ENCODE data around the gene NPTX2. TPM values are rescaled to one million over a fixed set of nuclear protein-coding genes. Genes with fewer than 3 reads are reported as not detected.

The NPTX2 gene
- total RNA-seq, 2 experiments from 2014 or later, result not detected

DNA sequence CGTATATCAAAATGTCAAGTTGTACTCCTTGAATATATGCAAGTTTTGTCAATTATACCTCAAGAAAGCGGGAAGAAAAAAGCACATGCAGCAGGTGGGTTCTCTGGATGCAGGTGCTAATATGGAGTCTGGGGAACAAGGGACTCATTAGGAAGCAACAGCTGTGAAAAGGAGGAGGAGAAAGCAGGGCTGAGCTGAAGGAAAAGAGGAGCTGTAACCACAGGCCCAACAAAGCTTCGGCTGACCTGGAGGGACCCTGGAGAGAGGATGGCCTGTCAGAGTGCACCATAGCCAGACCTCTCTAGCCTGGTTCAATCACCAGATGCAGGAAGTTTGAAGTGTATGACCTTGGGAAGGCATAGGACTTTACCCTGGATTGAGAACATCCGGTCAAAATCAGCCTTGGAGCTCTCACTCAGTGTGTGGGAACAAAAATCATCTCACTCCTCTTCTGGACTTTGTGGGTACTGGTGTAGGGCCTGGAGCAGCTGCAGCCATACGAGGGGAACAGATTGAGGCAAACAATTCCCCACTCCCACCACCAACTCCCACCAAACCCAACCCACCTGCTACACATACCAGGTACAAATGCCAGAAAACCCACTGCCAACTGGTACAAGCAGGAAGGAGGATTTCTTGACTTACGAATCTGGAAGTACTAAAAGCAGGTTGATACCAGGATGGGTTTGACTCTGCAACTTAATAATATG is 36.7 kb downstream of the NPTX2 start:
- peaks cover 2% of the 10 kb centered on the region for H3K9me3 Mint-ChIP-seq
- no peaks in the 10 kb centered on the region for H3K4me1 Mint-ChIP-seq
- no peak overlapping the region for H3K4me3 Mint-ChIP-seq
- POLR2A ChIA-PET, result no interaction called here
- no peaks in the 10 kb centered on the region for H3K27me3 Mint-ChIP-seq
- DNase-seq (no peak), ATAC-seq (ENCODE audit: low read depth) (no peak)
- H3K27ac Mint-ChIP-seq, result no peak overlapping the region
- H3K36me3 Mint-ChIP-seq, result no peaks in the 10 kb centered on the region

DNA sequence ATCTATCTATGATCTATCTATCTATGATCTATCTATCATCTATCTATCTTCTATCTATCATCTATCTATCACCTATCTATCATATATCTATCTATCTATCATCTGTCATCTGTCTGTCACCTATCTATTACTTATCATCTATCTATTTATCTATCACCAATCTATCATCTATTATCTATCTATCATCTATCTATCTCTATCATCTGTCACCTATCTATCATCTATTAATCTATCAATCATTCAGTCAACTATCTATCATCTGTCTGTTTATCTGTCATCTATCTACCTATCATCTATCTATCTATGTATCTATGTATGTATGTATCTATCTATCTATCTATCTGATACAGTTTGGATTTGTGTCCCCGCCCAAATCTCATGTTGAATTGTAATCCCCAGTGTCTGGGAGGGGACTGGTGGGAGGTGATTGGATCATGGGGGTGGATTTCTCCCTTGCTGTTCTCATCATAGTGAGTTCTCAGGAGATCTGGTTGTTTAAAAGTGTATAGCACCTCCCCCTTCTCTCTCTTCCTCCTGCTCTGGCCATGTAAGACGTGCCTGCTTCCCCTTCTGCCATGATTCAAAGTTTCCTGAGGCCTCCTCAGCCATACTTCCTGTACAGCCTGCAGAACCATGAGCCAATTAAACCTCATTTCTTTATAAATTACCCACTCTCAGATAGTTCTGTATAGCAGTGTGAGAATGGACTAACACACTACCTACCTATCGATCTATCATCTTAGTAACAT is 37.6 kb downstream of the NPTX2 start:
- Mint-ChIP-seq H3K4me3 (no peak overlapping the region), H3K4me1 (no peaks in the 10 kb centered on the region), H3K27ac (no peak overlapping the region), H3K9me3 (peaks cover 2% of the 10 kb centered on the region), H3K27me3 (no peaks in the 10 kb centered on the region), H3K36me3 (no peaks in the 10 kb centered on the region)
- no peak for ATAC-seq (ENCODE audit: low read depth)
- no peak for DNase-seq
- POLR2A ChIA-PET, result no interaction called here

DNA sequence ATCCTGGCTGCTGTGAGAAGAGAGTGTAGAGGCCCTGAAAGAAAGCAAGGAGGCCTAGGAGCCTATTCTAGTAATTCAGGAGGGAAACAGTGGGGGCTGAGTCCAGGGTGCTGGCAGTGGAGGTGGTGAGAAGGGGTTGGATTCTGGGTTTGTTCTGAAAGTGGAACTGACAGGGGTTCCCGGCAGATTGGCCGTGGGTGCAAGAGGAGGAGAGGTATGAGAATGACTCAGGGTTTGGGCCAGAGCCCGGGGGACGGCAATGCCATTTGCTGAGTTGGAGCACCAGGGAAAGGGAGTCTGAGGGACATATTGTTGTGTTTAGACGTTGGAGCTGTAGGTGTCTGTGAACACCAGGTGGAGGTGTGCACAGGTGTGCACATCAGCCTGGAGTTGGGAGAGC is 38.5 kb downstream of the NPTX2 start:
- Mint-ChIP-seq H3K9me3 (peaks cover 2% of the 10 kb centered on the region), H3K4me1 (no peaks in the 10 kb centered on the region), H3K36me3 (no peaks in the 10 kb centered on the region), H3K4me3 (no peak overlapping the region), H3K27ac (no peak overlapping the region), H3K27me3 (no peaks in the 10 kb centered on the region)
- no peak for ATAC-seq (ENCODE audit: low read depth)
- POLR2A ChIA-PET, result no interaction called here
- no peak for DNase-seq

DNA sequence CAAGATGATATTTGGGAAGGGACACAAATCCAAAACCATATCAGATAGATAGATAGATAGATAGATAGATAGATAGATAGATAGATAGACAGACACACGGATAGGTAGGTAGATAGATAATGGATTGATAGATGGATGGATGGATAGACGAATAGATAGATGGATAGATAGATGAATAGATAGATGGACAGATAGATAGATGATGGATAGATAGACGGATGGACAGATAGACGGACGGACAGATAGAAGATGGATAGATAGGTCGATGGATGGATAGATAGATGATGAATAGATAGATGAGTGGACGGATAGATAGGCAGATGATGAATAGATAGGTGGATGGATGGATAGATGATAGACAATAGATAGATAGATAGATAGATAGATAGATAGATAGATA is 39.8 kb downstream of the NPTX2 start:
- ATAC-seq (ENCODE audit: low read depth) (no peak), DNase-seq (no peak)
- POLR2A ChIA-PET, result no interaction called here
- H3K9me3 Mint-ChIP-seq, result peaks cover 2% of the 10 kb centered on the region
- no peak overlapping the region for H3K27ac Mint-ChIP-seq
- no peaks in the 10 kb centered on the region for H3K27me3 Mint-ChIP-seq
- no peaks in the 10 kb centered on the region for H3K36me3 Mint-ChIP-seq
- H3K4me3 Mint-ChIP-seq, result no peak overlapping the region
- no peaks in the 10 kb centered on the region for H3K4me1 Mint-ChIP-seq

DNA sequence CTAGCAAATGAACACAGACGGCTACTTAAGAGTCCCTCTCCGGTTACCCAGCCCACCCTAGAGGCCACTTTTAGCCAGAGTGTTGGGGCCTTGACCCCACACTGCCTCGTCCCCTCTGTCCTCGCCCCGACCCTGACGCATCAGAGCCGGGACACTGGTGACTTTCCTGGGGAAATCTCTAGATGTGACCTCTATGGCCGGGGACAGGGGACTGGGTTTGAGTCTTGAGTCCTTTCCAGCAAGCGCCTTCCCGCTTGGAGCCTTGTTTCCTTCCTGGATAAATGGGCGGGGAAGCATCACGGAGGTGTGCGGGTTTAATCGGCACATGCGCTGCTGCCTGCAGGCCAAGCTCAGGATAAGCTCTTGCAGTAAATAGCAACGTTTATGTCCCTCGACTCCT is 40.7 kb downstream of the NPTX2 start:
- Mint-ChIP-seq H3K36me3 (no peaks in the 10 kb centered on the region), H3K4me1 (no peaks in the 10 kb centered on the region), H3K27me3 (no peaks in the 10 kb centered on the region), H3K9me3 (peaks cover 2% of the 10 kb centered on the region), H3K27ac (no peak overlapping the region), H3K4me3 (no peak overlapping the region)
- DNase-seq, result no peak
- POLR2A ChIA-PET, result no interaction called here
- ATAC-seq (ENCODE audit: low read depth), result no peak

DNA sequence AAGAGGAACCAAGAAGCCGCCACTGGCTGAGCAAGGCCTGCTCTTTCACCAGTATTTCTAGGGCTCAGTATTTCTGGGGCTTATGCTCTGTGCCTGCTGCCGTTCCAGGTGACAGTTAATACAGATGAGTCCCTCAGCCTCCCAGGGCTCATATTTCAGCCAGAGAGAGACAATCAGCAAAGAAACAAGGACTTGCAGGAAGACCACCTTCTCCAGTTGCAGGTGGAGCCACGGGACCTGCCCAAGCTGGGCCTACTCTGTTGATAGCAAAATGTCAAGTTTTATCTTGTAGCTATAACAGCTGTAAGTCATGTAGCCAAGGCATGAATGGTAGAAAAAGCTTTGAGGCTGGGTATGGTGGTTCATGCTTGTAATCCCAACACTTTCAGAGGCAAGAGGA is 42.7 kb downstream of the NPTX2 start:
- Mint-ChIP-seq H3K4me3 (no peak overlapping the region), H3K27me3 (no peaks in the 10 kb centered on the region), H3K36me3 (no peaks in the 10 kb centered on the region), H3K4me1 (no peaks in the 10 kb centered on the region), H3K9me3 (peaks cover 2% of the 10 kb centered on the region), H3K27ac (no peak overlapping the region)
- no peak for DNase-seq
- ATAC-seq (ENCODE audit: low read depth), result no peak
- POLR2A ChIA-PET, result no interaction called here

DNA sequence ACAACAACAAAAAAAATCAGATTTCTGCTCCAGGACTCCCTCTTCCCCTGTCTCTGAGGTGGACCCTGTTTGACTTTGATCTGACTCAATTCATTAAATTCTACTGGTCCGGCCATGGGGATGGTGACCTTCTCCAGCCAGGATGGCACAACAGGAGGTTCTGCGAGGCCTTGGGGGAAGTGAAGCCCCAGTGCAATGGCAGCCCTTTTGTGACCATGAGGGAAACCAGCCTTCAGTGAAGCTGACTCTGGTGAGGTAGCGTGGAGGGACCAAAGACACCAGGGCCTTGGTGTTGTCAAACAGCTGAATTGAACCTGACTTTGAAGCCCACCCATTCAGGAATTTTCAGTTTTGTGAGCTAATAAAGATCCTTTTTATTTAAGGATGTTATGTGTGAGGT is 44.5 kb downstream of the NPTX2 start:
- Mint-ChIP-seq H3K27ac (no peak overlapping the region), H3K4me1 (no peaks in the 10 kb centered on the region), H3K9me3 (peaks cover 2% of the 10 kb centered on the region), H3K4me3 (no peak overlapping the region), H3K27me3 (no peaks in the 10 kb centered on the region), H3K36me3 (no peaks in the 10 kb centered on the region)
- DNase-seq (no peak), ATAC-seq (ENCODE audit: low read depth) (no peak)
- POLR2A ChIA-PET, result no interaction called here

GRCh38 chr7:98662289-98662688 is 45.2 kb downstream of the NPTX2 start:
- H3K9me3 Mint-ChIP-seq, result peaks cover 2% of the 10 kb centered on the region
- H3K4me3 Mint-ChIP-seq, result no peak overlapping the region
- H3K36me3 Mint-ChIP-seq, result no peaks in the 10 kb centered on the region
- H3K4me1 Mint-ChIP-seq, result no peaks in the 10 kb centered on the region
- H3K27ac Mint-ChIP-seq, result no peak overlapping the region
- no peak for ATAC-seq (ENCODE audit: low read depth)
- H3K27me3 Mint-ChIP-seq, result no peaks in the 10 kb centered on the region
- POLR2A ChIA-PET, result no interaction called here
- DNase-seq, result no peak

DNA sequence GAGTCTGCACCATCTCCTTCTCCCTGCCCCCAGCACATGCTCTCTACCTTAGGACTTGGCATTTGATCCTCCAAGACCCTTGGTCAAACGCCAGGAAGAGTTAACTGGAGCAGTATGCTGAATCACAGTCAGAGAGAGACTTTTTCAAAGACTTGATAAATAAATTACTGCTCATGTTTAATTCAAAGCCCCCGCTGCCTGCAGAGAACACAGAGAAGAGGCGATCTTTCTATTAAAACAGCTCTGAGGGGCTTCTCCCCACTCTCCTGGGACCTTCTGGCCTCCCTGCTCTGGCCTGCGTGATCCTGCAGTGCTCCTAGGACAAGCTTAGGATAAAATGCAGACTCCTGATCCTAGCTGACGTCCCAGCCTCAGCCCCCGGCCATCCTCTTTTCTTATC is 47.8 kb downstream of the NPTX2 start:
- POLR2A ChIA-PET, result no interaction called here
- Mint-ChIP-seq H3K4me1 (no peaks in the 10 kb centered on the region), H3K9me3 (no peaks in the 10 kb centered on the region), H3K36me3 (no peaks in the 10 kb centered on the region), H3K27ac (no peak overlapping the region), H3K27me3 (no peaks in the 10 kb centered on the region), H3K4me3 (no peak overlapping the region)
- DNase-seq (no peak), ATAC-seq (ENCODE audit: low read depth) (no peak)

DNA sequence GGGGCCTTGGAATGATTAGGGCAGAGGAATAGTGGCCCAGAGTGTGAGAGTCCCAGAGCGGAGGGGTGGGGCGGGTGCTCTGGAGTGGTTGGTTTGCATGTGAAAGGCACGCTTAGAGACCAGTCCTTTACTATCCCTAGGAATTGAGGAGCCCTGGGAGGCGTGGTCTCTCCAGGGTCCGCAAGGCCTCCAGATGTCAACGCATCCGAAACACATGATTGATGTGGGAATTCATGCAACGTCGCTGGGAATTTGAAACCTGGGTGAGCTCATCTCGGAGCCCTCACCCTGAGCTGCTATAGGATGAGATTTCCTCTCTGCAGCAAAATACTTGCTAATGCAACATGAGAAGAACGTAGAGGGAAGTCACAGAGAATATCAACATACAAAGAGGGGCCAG is 51.2 kb downstream of the NPTX2 start:
- no peak for DNase-seq
- no peak overlapping the region for H3K4me3 Mint-ChIP-seq
- no peak overlapping the region for H3K27ac Mint-ChIP-seq
- H3K9me3 Mint-ChIP-seq, result peaks cover 4% of the 10 kb centered on the region
- H3K36me3 Mint-ChIP-seq, result no peaks in the 10 kb centered on the region
- ATAC-seq (ENCODE audit: low read depth), result no peak
- H3K4me1 Mint-ChIP-seq, result no peaks in the 10 kb centered on the region
- POLR2A ChIA-PET, result no interaction called here
- no peaks in the 10 kb centered on the region for H3K27me3 Mint-ChIP-seq

GRCh38 chr7:98669329-98670000 is 52.4 kb downstream of the NPTX2 start:
- Mint-ChIP-seq H3K27ac (no peak overlapping the region), H3K4me3 (no peak overlapping the region), H3K27me3 (no peaks in the 10 kb centered on the region), H3K36me3 (no peaks in the 10 kb centered on the region), H3K4me1 (no peaks in the 10 kb centered on the region), H3K9me3 (peaks cover 4% of the 10 kb centered on the region)
- ATAC-seq (ENCODE audit: low read depth) (no peak), DNase-seq (no peak)
- POLR2A ChIA-PET, result no interaction called here

DNA sequence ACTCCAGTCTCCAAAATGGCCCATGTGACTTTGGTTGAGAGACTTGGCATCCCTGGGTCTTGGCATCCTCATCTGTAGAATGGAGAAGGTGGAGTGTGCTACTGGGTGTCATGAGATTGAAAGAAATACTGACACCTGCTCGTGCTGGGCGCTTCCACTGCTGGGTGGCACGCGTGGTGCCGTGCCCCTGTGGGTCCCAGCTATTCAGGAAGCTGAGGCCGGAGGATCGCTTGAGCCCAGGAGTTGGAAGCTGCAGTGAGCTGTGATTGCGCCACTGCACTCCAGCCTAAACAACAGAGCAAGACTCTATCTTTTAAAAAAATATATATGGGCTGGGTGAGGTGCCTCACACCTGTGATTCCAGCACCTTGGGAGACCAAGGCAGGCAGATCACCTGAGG is 53.1 kb downstream of the NPTX2 start:
- DNase-seq (no peak), ATAC-seq (ENCODE audit: low read depth) (no peak)
- Mint-ChIP-seq H3K9me3 (peaks cover 4% of the 10 kb centered on the region), H3K27ac (no peak overlapping the region), H3K4me3 (no peak overlapping the region), H3K27me3 (no peaks in the 10 kb centered on the region), H3K36me3 (no peaks in the 10 kb centered on the region), H3K4me1 (no peaks in the 10 kb centered on the region)
- POLR2A ChIA-PET, result no interaction called here

DNA sequence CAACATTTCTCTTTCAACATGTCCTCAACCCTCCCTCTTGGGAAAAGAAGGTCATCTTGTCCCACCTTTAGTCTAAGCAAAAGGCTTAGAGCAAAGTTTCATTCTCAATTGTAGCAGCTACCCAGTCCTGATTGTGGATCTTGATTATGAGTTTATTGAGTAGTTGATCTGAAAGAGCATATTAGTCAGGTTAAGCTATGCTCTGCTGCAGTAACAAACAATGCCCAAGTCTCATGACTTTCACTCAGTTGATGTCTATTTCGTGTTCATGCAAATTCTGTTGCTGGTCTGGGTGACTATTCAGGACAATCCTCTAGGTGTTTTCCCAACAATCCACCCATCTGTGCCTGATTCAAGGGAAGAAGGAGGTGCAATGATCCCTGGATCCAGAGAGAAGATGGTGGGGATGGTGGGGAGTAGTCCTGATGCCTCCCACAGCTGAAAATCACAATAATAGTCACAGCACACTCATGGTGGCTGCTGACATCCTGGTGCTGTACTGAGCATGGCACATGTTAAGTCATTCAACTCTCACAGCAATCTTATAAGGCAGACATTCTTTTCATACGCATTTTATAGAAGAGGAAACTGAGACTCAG is 54.7 kb downstream of the NPTX2 start:
- Mint-ChIP-seq H3K4me1 (no peaks in the 10 kb centered on the region), H3K27ac (no peak overlapping the region), H3K4me3 (no peak overlapping the region), H3K36me3 (no peaks in the 10 kb centered on the region), H3K27me3 (no peaks in the 10 kb centered on the region), H3K9me3 (peaks cover 4% of the 10 kb centered on the region)
- POLR2A ChIA-PET, result no interaction called here
- ATAC-seq (ENCODE audit: low read depth) (no peak), DNase-seq (no peak)

DNA sequence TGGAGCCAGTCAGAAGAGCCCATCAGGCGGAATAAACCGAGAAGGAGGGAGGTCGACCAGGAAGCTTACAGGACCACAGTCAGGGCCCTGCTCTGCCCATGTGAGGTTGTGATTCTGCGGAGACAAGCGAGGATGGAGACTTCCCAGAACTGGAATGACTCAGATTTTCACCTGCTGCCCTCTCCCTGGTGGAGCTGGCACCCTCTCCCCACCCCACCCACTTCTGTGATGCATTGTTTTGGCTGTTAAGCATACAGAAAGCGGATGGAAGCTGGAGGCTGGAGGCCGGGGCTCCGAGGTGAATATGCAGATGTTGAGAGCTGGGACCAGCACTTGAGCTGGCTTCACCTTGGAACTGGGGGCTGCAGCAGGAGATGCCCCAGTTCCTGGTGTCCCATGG is 57.4 kb downstream of the NPTX2 start:
- ATAC-seq (ENCODE audit: low read depth) (no peak), DNase-seq (no peak)
- no peaks in the 10 kb centered on the region for H3K27me3 Mint-ChIP-seq
- peaks cover 7% of the 10 kb centered on the region for H3K9me3 Mint-ChIP-seq
- H3K27ac Mint-ChIP-seq, result no peak overlapping the region
- H3K4me1 Mint-ChIP-seq, result no peaks in the 10 kb centered on the region
- no peak overlapping the region for H3K4me3 Mint-ChIP-seq
- no peaks in the 10 kb centered on the region for H3K36me3 Mint-ChIP-seq
- POLR2A ChIA-PET, result no interaction called here

Data from activated naive CD8-positive, alpha-beta T cell treated with anti-CD3 and anti-CD28 coated beads, Interleukin-2, amount 10 ng/mL, durations not matched to agents 7 days and 5 days (primary cell).